ENCODE results near the gene VILL. TPM values are rescaled to one million over a fixed set of nuclear protein-coding genes. Genes with fewer than 3 reads are reported as not detected.

Gene VILL
- polyA plus RNA-seq, 1 of the 3 experiments (the other 2 are of a cell fraction), result 8.8 TPM

- TF ChIP-seq REST (IDR thresholded peaks at IDR 0.05; ENCODE audit: low read depth, low read length) (no peak), RAD21 (IDR thresholded peaks at IDR 0.05; ENCODE audit: low read length) (no peak), USF2 (IDR thresholded peaks at IDR 0.05; ENCODE audit: borderline replicate concordance, low read depth, low read length) (no peak), TEAD4 (IDR thresholded peaks at IDR 0.05; ENCODE audit: borderline replicate concordance, insufficient read depth) (no peak), MXI1 (IDR thresholded peaks at IDR 0.05; ENCODE audit: low read depth, low read length) (no peak)
Observed at GRCh38 chr3:37999836-38000235, 9.2 kb downstream of the VILL start (continued).

GRCh38 chr3:38000242-38000916 is 9.8 kb downstream of the VILL start:
- peaks cover 5 to 12% of the 10 kb centered on the region in 2 experiments; a peak in 2 of 4 replicates for H3K4me1 ChIP-seq (ENCODE audit: control insufficient read depth in 1 of 2, insufficient read depth in 2 of 2, low read depth in 1 of 2, low read length in 1 of 2)

More at GRCh38 chr3:38000242-38000916, 9.8 kb downstream of the VILL start:
- Histone ChIP-seq H3K79me2 (ENCODE audit: insufficient read depth) (no peaks in the 10 kb centered on the region), H2AFZ (ENCODE audit: low read depth) (no peak overlapping the region), H3K27ac (ENCODE audit: low read depth in 2 of 2, low read length in 1 of 2) (no peak overlapping the region), H4K20me1 (ENCODE audit: insufficient read depth) (no peaks in the 10 kb centered on the region), H3K4me2 (no peak overlapping the region), H3K4me3 (ENCODE audit: low read depth in 2 of 2, low read length in 1 of 2) (no peak overlapping the region), H3K9me2 (no peaks in the 10 kb centered on the region), H3K9ac (no peak overlapping the region), H3K36me3 (replicated peaks in 1 of 2; ENCODE audit: control insufficient read depth in 1 of 2, insufficient read depth in 2 of 2, low read length in 1 of 2) (peaks cover 0 to 4% of the 10 kb centered on the region in 2 experiments), H3K9me3 (no peaks in the 10 kb centered on the region), H3K27me3 (ENCODE audit: insufficient read depth) (no peaks in the 10 kb centered on the region), H3F3A (replicated peaks; ENCODE audit: insufficient read depth) (no peaks in the 10 kb centered on the region)
- 98% methylated on average over 5 of the region's 6 CpGs for WGBS (ENCODE audit: low lambda C conversion rate)
- no peak for DNase-seq
- TF ChIP-seq USF2 (IDR thresholded peaks at IDR 0.05; ENCODE audit: borderline replicate concordance, low read depth, low read length), result no peak
- TF ChIP-seq PBX3 (IDR thresholded peaks at IDR 0.05), result no peak
- no peak for TF ChIP-seq NFIC (IDR thresholded peaks at IDR 0.05; ENCODE audit: borderline replicate concordance)
- TF ChIP-seq SIN3A (IDR thresholded peaks at IDR 0.05; ENCODE audit: borderline replicate concordance, low read depth, low read length), result no peak
- no peak for TF ChIP-seq EZH2phosphoT487 (IDR thresholded peaks at IDR 0.05; ENCODE audit: borderline replicate concordance, low read depth)
- TF ChIP-seq GABPA (IDR thresholded peaks at IDR 0.05; ENCODE audit: low read depth), result no peak
- no peak for TF ChIP-seq MXI1 (IDR thresholded peaks at IDR 0.05; ENCODE audit: low read depth, low read length)
- no peak for TF ChIP-seq USF1 (IDR thresholded peaks at IDR 0.05; ENCODE audit: borderline replicate concordance, low read depth)
- TF ChIP-seq TCF12 (IDR thresholded peaks at IDR 0.05), result no peak
- no peak for TF ChIP-seq CHD2 (IDR thresholded peaks at IDR 0.05; ENCODE audit: low read length, partially characterized antibody)
- TF ChIP-seq ELF1 (IDR thresholded peaks at IDR 0.05), result no peak
- TF ChIP-seq FOXJ3 (CRISPR knock-in tag; IDR thresholded peaks at IDR 0.05), result no peak
- TF ChIP-seq RCOR1 (IDR thresholded peaks at IDR 0.05; ENCODE audit: low read length), result no peak
- TF ChIP-seq EP300 (IDR thresholded peaks at IDR 0.05; ENCODE audit: borderline replicate concordance in 1 of 2, low read depth in 1 of 2, low read length in 1 of 2), result no peak
- no peak for TF ChIP-seq FOXM1 (IDR thresholded peaks at IDR 0.05; ENCODE audit: low read depth)
- CTCF ChIA-PET, result interaction anchor here (1.2 to 5.4 kb wide), 4 partner anchors 20 to 479 kb away, joined by 4 to 77 read pairs (median 10); no protein-coding TSS in a partner anchor
- POLR2A ChIA-PET, result no interaction called here

Measured in SK-N-SH (cell line).